ENCODE data around the gene ISOC2. TPM values are rescaled to one million over a fixed set of nuclear protein-coding genes. Genes with fewer than 3 reads are reported as not detected.

ISOC2 gene
- total and polyA plus RNA-seq, 9 donors: 1.4 to 39.4 (median 31.7) TPM

DNA sequence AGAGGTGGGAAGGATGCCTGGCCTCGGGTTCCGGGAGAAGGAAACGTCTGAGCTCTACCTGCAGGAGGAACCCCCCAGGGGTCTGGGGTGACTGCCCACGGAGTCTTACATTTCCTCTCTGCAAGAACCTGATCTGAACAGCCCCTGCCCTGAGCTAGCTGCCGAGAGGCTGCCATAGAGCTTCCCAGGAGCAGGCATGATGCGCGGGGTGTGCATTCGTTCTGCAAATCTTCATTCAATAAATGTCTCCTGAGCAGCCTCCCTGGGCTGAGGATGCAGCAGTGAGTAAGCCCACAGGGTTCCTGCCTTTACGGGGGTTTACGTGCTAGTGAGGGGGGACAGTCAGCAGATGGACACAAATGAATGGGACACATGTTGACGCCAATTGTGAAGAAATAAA, 16.8 kb downstream of the ISOC2 start:
- Histone ChIP-seq H3K36me3 (no peaks in the 10 kb centered on the region), H3K4me3 (no peak overlapping the region), H3K4me1 (ENCODE audit: insufficient read depth) (no peaks in the 10 kb centered on the region), H3K9me3 (no peaks in the 10 kb centered on the region), H3K27ac (no peak overlapping the region), H3K27me3 (no peaks in the 10 kb centered on the region)
- intact Hi-C loops (cut with DNase I): no loop called here
- TF ChIP-seq, protein P1, sequence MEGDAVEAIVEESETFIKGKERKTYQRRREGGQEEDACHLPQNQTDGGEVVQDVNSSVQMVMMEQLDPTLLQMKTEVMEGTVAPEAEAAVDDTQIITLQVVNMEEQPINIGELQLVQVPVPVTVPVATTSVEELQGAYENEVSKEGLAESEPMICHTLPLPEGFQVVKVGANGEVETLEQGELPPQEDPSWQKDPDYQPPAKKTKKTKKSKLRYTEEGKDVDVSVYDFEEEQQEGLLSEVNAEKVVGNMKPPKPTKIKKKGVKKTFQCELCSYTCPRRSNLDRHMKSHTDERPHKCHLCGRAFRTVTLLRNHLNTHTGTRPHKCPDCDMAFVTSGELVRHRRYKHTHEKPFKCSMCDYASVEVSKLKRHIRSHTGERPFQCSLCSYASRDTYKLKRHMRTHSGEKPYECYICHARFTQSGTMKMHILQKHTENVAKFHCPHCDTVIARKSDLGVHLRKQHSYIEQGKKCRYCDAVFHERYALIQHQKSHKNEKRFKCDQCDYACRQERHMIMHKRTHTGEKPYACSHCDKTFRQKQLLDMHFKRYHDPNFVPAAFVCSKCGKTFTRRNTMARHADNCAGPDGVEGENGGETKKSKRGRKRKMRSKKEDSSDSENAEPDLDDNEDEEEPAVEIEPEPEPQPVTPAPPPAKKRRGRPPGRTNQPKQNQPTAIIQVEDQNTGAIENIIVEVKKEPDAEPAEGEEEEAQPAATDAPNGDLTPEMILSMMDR (IDR thresholded peaks at IDR 0.05): no peak
- TF ChIP-seq POLR2A (IDR thresholded peaks at IDR 0.05): no peak
- TF ChIP-seq EP300 (IDR thresholded peaks at IDR 0.05): no peak
- DNase-seq: no peak
- 35 to 50% (median 45%) methylated on average over 11 of the region's 11 CpGs for WGBS, 3 donors

DNA sequence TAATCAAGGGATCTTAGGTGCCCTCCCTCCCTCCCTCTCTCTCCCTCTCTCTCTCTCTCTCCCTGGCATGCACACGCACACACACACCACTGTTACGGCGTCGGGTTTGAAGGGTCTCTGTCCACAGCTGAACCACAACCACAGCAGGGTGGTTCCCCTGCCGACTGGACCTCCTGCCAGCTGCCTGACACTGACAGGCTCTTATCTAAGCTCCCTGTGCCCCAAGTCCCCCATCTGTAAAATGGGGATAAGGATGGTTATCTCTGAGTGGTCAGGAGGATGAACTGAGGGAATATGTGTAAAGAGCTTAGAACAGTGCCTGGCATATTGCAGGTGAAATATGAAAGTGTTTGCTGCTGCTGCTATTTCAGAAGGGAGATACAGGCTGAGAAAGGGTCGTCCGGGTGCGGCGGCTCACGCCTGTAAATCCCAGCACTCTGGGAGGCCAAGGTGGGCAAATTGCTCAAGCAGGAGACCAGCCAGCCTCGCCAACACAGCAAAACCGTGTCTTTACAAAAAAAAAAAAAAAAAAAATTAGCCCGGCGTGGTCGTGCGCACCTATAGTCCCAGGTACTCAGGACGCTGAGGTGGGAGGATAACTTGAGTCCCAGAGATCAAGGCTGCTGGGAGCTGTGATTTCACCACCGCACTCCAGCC, 17.5 kb downstream of the ISOC2 start:
- no peak for TF ChIP-seq EP300 (IDR thresholded peaks at IDR 0.05)
- TF ChIP-seq POLR2A (IDR thresholded peaks at IDR 0.05): no peak
- TF ChIP-seq, protein P1 (IDR thresholded peaks at IDR 0.05): no peak

DNA sequence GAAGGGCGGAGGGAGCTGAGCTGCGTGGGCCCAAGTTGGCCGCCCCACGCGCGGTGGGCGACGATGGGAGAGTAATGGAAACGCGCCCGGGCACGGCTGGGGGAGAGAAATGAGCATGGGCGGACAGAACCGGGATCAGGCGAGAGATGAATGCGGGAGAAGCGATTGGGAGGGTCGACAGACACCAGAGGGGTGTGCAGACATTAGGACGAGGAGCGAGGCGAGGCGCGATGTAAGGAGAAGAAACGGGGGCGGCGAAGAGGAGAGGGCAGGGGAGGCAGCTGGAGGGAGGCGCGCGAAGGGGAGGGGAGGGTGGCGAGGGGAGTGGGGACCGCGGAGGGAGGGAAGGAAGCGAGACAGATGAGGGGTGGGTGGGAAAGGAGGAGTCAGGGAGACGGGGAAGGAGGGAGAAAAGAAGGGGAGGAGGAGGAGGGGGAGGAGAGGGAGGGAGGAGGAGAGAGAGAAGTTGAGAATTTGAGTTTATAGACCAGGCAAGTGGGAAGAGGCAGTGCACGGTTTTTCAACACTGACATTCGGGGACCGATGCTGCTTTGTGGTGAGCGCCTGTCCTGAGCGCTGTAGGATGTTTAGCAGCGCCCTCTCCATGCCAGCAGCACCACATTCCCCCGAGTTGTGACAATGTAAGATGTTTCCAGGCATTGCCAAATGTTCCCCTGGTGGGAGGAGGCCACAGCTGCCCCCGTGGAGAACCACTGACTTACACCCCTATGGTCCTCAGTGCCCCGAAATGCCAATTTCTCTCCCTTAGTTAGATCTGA, 18.2 kb downstream of the ISOC2 start, which contains the start of gene SHISA7:
SHISA7 (minus strand) TSS at position 256 of the 779 bp plus-strand sequence. CDS start 437 bp downstream, outside the sequence.
- Histone ChIP-seq H3K36me3 (no peaks in the 10 kb centered on the region), H3K4me1 (ENCODE audit: insufficient read depth) (no peaks in the 10 kb centered on the region), H3K27me3 (no peaks in the 10 kb centered on the region), H3K9me3 (no peaks in the 10 kb centered on the region), H3K27ac (no peak within 1 kb of the TSS), H3K4me3 (no peak within 1 kb of the TSS)
- 1 to 2% (median 1%) methylated on average over 43 of the region's 43 CpGs for WGBS, 3 donors
- TF ChIP-seq, protein P1 (IDR thresholded peaks at IDR 0.05): no peak
- no peak for TF ChIP-seq POLR2A (IDR thresholded peaks at IDR 0.05)
- TF ChIP-seq EP300 (IDR thresholded peaks at IDR 0.05): no peak
- intact Hi-C loops (cut with DNase I): no loop called here
- DNase-seq: no peak

More for the DNA sequence above, 17.5 kb downstream of the ISOC2 start:
- no peak for DNase-seq
- H3K4me1 ChIP-seq (ENCODE audit: insufficient read depth): no peaks in the 10 kb centered on the region
- no peaks in the 10 kb centered on the region for H3K9me3 ChIP-seq
- H3K4me3 ChIP-seq: no peak overlapping the region
- H3K27ac ChIP-seq: no peak overlapping the region
- no peaks in the 10 kb centered on the region for H3K27me3 ChIP-seq
- intact Hi-C loops (cut with DNase I): no loop called here
- no peaks in the 10 kb centered on the region for H3K36me3 ChIP-seq
- 25 to 37% (median 29%) methylated on average over 18 of the region's 18 CpGs for WGBS, 3 donors

DNA sequence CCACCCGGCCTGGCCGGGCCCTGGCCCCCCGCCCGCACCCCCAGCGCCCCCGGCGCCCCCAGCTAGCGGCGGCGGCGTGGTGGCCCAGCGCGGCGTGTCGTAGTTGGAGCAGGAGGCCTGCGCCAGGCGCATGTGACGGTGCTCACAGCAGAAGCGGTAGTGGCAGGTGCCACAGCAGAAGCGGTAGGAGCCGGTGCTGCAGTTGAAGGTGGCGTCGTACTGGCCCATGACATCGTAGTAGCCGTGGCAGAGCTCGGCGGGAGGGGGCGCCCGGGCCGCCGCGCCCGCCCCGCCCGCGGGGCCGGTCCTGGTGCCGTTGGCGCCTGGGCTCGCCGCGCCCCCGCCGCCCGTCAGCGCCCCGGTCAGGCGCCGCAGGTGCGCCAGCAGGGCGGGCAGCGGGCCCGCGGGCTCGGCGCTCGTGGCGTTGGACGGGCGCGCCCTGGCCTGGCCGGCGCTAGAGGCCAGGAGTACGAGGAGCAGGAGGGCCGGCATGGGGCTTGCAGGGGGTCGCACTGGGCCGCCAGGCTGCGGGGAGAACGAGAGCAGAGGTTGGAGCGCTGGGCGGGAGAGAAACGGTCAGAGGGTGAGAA, 19.0 kb downstream of the ISOC2 start:
- Histone ChIP-seq H3K36me3 (no peaks in the 10 kb centered on the region), H3K4me3 (no peak overlapping the region), H3K9me3 (no peaks in the 10 kb centered on the region), H3K27me3 (no peaks in the 10 kb centered on the region), H3K4me1 (ENCODE audit: insufficient read depth) (no peaks in the 10 kb centered on the region), H3K27ac (no peak overlapping the region)
- TF ChIP-seq POLR2A (IDR thresholded peaks at IDR 0.05): no peak
- TF ChIP-seq, protein P1 (IDR thresholded peaks at IDR 0.05): no peak
- no peak for TF ChIP-seq EP300 (IDR thresholded peaks at IDR 0.05)
- no peak for DNase-seq
- 1 to 2% (median 1%) methylated on average over 45 to 72 of the region's 72 CpGs for WGBS, 3 donors
- intact Hi-C loops (cut with DNase I): no loop called here
